CD4-positive, alpha-beta T cell treated with Interleukin-6 for 4 hours (primary cell): Measurements from ENCODE around the gene LRRC49.
"Not testable (repeated sequence)": the region's sequence is repeated elsewhere in the genome, so short reads cannot be mapped to it uniquely, and the experiment has no call there.

Source experiments
- DNase-seq: peaks from one replicate; pipeline ENCODE4 v3.0.0-alpha.2; 2020; ENCODE audit warnings: mixed read lengths

Gene LRRC49

GRCh38 chr15:71003319-71003718 lies 110.7 kb downstream of the LRRC49 start:
- DNase-seq, result no peak

- DNase-seq, result not testable (repeated sequence)
These were observed 111.9 kb downstream of the LRRC49 start for GRCh38 chr15:71004506-71004905.

GRCh38 chr15:71005895-71006294 lies 113.3 kb downstream of the LRRC49 start:
- no peak for DNase-seq

DNA sequence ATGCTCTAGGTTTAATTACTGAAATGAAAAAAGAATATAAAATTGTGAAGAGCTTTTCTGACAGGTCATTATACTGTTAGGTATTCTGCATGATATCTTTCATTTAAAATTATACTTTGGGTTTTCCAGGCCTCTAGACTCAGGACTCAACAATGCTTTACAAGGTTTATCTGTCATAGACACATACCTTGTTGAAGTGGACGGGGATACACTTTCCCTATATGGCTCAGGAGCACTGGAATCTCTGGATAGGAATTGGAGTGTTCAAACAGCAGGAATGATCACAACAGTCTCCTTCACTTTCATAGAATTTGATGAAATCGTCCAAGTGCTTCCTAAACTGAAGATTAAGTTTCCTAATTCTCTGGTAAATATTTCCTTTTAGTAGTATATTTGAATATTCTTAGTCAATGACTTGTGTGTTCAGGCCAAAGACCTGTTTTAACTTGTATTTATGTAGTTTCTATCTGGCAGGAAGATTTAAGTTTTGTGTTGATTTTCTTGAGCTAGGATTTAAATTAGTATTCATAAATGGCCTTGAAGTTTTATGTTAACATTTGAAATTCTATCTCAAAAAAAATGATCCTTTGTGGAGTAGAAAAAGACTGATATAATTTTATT lies 115.7 kb downstream of the LRRC49 start:
- DNase-seq, result no peak

DNA sequence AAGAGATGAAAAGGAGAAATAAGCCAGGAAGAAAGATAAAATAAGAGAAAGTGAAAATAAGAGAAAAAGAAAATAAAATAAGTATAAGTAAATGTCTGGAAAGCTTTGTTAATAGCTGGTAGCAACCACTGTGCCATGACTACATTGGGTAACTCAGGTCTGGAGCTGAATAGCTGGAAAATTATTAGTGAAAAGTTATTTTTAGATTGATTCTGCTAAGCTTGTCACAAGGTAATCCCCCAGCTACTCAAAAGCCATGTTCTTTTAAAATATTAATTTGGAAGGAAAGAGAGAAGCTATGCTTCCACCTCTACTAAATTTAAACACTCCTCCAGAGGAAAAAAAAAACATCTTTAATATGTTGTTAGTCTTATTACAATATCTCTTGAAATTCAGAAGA lies 117.8 kb downstream of the LRRC49 start:
- no peak for DNase-seq

- DNase-seq, result no peak
These were observed 118.4 kb downstream of the LRRC49 start for GRCh38 chr15:71010997-71011396.

DNA sequence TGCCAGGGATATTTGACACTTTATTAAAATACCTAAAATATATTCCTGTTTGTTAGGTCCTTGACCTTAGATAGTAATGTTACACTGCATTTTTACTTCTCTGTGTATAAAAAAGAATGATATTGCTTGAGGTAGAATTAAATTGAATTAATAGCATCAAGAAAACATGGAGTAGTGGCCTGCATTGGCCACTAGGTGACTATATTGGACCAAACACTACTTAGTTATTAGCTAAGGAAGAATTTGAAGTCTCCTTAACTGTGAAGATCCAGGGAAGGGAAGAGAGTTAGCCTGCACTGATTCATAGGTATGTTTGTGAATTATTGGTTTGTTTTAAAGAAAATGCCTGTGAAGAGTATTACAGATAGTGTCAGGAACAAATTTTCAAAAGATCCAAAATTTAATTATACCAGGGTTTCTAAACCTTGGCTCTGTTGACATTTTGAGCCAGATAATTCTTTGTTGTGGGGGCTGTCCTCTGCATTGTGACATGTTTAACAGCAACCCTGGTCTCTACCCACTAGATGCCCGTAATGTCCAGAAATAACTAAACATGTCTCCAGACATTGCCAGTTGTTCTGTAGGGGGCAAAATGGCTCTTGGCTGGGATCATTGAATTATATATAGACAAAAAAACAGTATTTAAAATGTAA lies 119.0 kb downstream of the LRRC49 start:
- no peak for DNase-seq

DNA sequence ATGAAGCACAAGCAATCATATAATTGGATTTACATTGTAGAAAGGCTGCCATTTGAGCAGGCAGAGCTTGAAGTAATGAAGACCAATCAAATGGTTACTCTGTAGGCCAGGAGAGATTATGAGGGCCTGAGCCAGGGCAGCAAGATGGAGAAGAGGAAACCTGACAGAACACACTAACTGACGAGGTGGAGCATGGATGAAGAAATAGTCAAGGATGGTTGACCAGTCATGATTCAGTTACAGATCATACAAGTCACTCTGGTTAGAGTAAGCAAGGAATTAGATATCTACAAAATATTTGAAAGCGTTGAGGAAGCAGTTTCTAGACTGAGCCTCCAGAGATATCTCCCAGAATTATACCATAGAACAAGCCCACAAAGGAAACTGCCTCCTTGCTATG lies 120.8 kb downstream of the LRRC49 start:
- no peak for DNase-seq

- DNase-seq, result no peak
These were observed 122.7 kb downstream of the LRRC49 start for GRCh38 chr15:71015342-71015741.

GRCh38 chr15:71031232-71031631 lies 138.6 kb downstream of the LRRC49 start:
- not testable (repeated sequence) for DNase-seq

DNA sequence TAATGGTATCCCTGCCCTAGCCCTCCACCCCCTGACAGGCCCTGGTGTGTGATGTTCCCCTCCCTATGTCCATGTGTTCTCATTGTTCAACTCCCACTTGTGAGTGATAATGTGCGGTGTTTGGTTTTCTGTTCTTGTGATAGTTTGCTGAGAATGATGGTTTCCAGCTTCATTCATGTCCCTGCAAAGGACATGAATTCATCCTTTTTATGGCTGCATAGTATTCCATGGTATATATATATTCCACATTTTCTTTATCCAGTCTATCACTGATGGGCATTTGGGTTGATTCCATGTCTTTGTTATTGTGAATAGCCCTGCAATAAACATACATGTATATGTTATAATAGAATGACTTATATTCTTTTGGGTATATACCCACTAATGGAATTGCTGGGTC lies 142.9 kb downstream of the LRRC49 start:
- DNase-seq, result not testable (repeated sequence)

GRCh38 chr15:71042356-71042922 lies 149.8 kb downstream of the LRRC49 start:
- no peak for DNase-seq

DNA sequence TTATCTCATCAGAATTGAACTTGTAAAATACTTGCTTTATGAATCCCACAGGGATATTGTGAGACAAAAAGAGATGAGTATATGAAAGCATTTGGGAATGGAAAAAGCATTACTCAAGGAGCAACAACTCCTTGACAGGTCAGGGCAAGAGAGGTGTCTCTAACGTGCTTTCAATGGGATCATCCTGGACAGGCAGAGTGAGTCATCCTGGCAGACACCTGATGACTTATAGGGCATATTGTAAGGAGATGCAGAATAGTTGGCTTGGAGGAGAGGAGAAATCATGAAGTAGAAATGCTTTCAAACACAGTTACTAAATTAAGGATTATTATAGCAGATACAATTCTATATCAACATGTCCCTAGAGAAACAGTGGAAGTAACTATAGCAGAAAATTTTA lies 150.7 kb downstream of the LRRC49 start:
- no peak for DNase-seq

- no peak for DNase-seq
These were observed 151.4 kb downstream of the LRRC49 start for GRCh38 chr15:71044006-71044405.

GRCh38 chr15:71046146-71046545 lies 153.5 kb downstream of the LRRC49 start:
- not testable (repeated sequence) for DNase-seq

DNA sequence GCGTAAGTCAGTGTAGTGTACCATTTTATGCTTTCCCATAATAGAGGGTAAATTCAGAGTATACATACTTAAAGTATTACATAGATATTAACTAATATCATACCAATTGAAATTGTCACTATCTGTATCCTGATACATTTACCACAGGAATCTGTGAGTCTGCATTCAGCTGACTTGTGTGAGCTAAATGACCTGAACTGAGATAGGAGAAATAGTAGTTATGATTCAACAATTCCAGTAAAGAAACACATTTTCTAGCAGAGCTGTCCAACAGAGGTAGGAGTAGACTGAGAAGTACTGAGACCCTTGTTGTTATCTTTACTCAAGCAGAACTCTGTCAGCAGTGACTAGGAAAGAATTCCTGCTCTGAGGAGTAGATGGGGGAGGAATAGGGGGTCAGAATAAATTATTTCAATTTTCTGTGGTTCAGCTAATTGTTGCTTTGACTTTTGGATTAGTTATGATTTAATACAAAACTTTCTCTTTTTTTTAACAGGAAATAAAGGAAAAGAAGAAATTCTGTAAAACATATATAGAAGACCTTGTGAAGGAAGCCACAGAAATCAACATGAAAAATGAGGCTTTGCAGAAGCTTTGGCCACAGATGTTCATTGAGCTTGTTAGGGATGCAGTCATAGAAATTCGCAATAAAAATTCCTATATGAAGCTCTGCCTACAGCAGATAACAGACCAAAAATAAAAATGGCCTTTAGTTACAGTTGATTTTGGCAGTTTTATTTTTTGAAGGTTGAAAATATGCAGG lies 156.5 kb downstream of the LRRC49 start:
- no peak for DNase-seq

GRCh38 chr15:71049706-71050422 lies 157.2 kb downstream of the LRRC49 start:
- no peak for DNase-seq

GRCh38 chr15:71050461-71050860 lies 157.8 kb downstream of the LRRC49 start:
- no peak for DNase-seq

DNA sequence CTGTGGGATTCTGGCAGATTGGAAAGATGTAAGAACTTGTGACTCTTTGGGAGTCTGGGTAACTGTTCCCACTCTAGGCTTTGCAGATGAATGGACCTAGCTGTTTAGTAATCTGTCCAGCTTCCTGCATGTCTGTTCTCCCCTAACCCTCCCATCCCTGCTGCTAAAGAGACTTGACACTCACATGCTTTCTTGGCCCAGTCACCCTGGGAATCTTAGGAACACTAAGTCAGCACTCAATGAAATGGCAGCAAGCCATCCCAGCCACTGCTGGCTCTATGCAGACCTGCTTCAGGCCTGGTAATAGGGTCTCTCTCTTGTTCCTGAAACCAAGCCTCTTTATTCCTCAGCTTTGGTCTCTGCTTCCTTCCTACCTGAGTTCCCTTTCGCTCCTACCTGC lies 158.9 kb downstream of the LRRC49 start:
- DNase-seq, result no peak

GRCh38 chr15:71052356-71052755 lies 159.7 kb downstream of the LRRC49 start:
- no peak for DNase-seq

GRCh38 chr15:71054286-71054952 lies 161.8 kb downstream of the LRRC49 start:
- DNase-seq, result no peak

DNA sequence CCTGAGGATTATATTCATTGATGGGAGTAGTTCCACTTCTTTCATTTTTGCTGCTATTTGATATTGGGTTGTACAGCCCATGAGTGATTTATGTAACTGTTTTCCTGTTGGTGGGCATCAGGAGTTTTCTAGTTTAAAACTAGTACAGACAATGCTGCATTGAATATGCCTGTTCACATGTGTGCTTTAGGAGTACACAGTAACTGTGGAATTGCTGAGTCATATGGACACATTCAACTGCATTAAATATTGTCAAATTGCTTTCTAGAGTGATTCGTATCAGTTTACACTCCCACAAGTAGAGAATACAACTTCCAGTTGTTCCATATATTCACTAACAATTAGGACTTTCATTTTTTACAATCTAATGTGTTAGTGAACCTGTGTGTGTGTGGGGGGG lies 162.8 kb downstream of the LRRC49 start:
- no peak for DNase-seq

DNA sequence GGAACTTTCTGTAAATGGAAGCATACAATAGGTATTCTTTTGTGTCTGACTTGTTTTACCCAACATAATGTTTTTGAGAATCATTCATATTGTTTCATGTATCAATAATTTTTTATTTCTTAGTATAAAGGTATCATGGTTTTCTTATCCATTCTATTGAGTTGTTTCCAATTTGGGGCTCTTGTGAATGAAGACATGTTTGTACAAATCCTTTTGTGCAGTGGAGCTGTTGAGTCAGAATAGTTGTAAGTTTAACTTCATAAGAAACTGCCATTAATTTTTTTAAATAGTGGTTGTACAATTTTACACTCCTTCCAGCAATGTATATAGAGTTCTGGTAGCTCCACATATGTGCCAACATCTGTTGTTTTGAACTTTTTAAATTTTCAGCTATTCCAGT lies 163.5 kb downstream of the LRRC49 start:
- DNase-seq, result no peak
